Thyroid gland (tissue), 4 donors: ENCODE measurements around the gene MATN1. TPM values are rescaled to one million over a fixed set of nuclear protein-coding genes. Genes with fewer than 3 reads are reported as not detected.

ENCODE experiments used
- DNase-seq, 2 donors: peaks; one replicate each; pipeline ENCODE4 v3.0.0-alpha.2; 2019
- H3K27ac ChIP-seq, 3 donors: fragments of 200-600 bp; sonication (generic); 1 replicate in 2 of 3; 2 replicates in 1 of 3; pipeline ENCODE4 v1.5.1; 2016 to 2019; ENCODE audit warnings: mild to moderate bottlenecking in 1 of 3, moderate library complexity in 1 of 3
- H3K27me3 ChIP-seq: fragments of 200-600 bp; sonication (generic); one replicate; pipeline ENCODE4 v1.5.1; 2019
- H3K36me3 ChIP-seq, 2 donors: fragments of 200-600 bp; sonication (generic); one replicate each; pipeline ENCODE4 v1.5.1; 2016 to 2019
- H3K4me1 ChIP-seq, 2 donors: fragments of 200-600 bp; sonication (generic); one replicate each; pipeline ENCODE4 v1.5.1; 2017 to 2019
- H3K4me3 ChIP-seq, 3 donors: fragments of 200-600 bp; sonication (generic); replicated peaks in 1 of 3; 1 replicate in 2 of 3; 2 replicates in 1 of 3; pipeline ENCODE4 v1.5.1; 2016; ENCODE audit warnings: mild to moderate bottlenecking in 1 of 3
- H3K9me3 ChIP-seq: fragments of 200-600 bp; sonication (generic); one replicate; pipeline ENCODE4 v1.5.1; 2017
- POLR2A ChIP-seq, 2 donors: fragments of 450-650 bp; IDR thresholded peaks; one replicate each; pipeline ENCODE4 v1.6.1; 2017; ENCODE audit warnings: antibody characterized with exemption in 2 of 2, mild to moderate bottlenecking in 2 of 2, moderate library complexity in 1 of 2
- WGBS, 2 donors: methylation state at CpG; one replicate each; pipeline ENCODE4 v1.1.5; 2017; 5-methylcytosine and 5-hydroxymethylcytosine counted together
- intact Hi-C: fragments of 100-400 bp; cut with DNase I; formaldehyde crosslinking; loops from one replicate; pipeline ENCODE4 v1.15.1; 2023
- total RNA-seq, 4 donors: library from RNA; depleted of rRNA; stranded (reverse); fragments of >200 nt; gene quantifications; one replicate each; pipeline ENCODE4 v1.2.3, GENCODE V29; 2016
- TF ChIP-seq, protein P1 (sequence below), 6 experiments: fragments of 200-600 bp in 3 of 6; fragments of 450-650 bp in 3 of 6; sonication (generic) in 3 of 6; IDR thresholded peaks; one replicate each; pipeline ENCODE4 v1.5.1; 2016 to 2019; ENCODE audit warnings: antibody characterized with exemption in 6 of 6, mild to moderate bottlenecking in 2 of 6, inconsistent platforms in 1 of 6, moderate library complexity in 1 of 6

The MATN1 gene
- total RNA-seq, 4 donors from 2014 or later = 0.45 to 3.0 TPM; not detected in 2

DNA sequence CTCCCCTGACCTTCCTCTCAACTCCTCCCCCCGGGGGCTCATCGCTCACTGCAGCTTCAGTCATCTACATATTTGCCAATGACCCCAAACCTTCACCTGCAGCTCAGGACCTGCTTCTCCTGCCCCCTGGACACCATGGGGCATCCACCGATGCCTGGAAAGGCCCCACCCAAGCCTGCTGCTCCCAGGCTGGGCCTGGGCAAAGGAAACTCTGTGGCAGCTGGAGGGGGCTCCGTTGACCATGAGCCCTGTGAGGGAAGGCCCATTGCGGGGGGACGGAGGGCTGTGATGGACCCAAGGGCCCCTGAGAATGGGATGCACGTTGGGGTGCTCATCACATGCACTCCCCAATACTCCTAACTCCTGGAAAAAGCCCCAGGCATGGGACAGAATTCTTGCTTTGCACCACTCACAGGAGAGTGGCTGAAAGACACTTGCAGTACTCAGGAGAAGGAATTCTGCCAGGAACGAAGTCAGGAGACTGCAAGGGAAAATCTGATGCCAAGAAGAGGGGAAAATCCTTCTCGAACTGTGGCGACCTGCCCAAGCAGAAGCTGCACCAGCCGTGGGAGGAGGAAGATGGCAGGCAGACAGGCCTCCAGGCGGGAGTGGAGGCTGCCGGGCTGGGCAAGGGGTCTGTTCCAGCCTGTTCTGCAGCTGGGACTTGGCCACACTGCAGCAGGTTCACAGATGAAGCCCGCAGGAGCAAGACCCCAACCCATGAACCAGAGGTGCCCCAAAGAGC lies 18.4 kb downstream of the MATN1 start:
- no peaks in the 10 kb centered on the region for H3K27me3 ChIP-seq
- TF ChIP-seq, protein P1, sequence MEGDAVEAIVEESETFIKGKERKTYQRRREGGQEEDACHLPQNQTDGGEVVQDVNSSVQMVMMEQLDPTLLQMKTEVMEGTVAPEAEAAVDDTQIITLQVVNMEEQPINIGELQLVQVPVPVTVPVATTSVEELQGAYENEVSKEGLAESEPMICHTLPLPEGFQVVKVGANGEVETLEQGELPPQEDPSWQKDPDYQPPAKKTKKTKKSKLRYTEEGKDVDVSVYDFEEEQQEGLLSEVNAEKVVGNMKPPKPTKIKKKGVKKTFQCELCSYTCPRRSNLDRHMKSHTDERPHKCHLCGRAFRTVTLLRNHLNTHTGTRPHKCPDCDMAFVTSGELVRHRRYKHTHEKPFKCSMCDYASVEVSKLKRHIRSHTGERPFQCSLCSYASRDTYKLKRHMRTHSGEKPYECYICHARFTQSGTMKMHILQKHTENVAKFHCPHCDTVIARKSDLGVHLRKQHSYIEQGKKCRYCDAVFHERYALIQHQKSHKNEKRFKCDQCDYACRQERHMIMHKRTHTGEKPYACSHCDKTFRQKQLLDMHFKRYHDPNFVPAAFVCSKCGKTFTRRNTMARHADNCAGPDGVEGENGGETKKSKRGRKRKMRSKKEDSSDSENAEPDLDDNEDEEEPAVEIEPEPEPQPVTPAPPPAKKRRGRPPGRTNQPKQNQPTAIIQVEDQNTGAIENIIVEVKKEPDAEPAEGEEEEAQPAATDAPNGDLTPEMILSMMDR (IDR thresholded peaks at IDR 0.05) = no peak
- no peak for TF ChIP-seq POLR2A (IDR thresholded peaks at IDR 0.05)
- DNase-seq = no peak
- no peaks in the 10 kb centered on the region for H3K36me3 ChIP-seq
- no peak overlapping the region for H3K27ac ChIP-seq
- H3K4me3 ChIP-seq = no peak overlapping the region
- no peaks in the 10 kb centered on the region for H3K4me1 ChIP-seq
- intact Hi-C loops = loop anchor here (10.0 kb wide), 1 partner anchor 1470 kb away; the partner anchor contains the start of genes MECR and PTPRU
- H3K9me3 ChIP-seq = no peaks in the 10 kb centered on the region
- 67 to 76% methylated on average over 13 to 14 of the region's 14 CpGs for WGBS, 2 donors

DNA sequence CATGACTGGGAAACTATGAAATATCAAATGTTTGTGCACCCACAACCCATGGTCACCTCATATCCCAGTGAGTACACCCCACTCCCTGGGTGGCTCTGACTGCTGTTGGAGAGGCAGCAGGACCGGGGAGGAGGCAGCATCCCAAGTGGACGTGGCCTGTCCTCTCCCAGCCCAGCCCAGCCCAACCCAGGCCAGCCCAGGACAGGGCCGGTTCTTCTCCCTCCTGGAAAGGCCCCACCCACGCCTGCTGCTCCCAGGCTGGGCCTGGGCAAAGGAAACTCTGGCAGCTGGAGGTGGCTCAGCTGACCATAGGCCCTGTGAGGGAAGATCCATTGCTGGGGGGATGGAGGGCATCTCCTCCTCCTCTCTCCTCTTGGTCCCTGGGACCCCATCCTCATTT lies 19.1 kb downstream of the MATN1 start:
- no peaks in the 10 kb centered on the region for H3K9me3 ChIP-seq
- H3K4me1 ChIP-seq = no peaks in the 10 kb centered on the region
- H3K4me3 ChIP-seq = no peak overlapping the region
- 57 to 73% methylated on average over 2 to 4 of the region's 4 CpGs for WGBS, 2 donors
- H3K27me3 ChIP-seq = no peaks in the 10 kb centered on the region
- no peak overlapping the region for H3K27ac ChIP-seq
- no peaks in the 10 kb centered on the region for H3K36me3 ChIP-seq
- TF ChIP-seq POLR2A (IDR thresholded peaks at IDR 0.05) = no peak
- TF ChIP-seq, protein P1 (IDR thresholded peaks at IDR 0.05) = no peak
- intact Hi-C loops = loop anchor here (10.0 kb wide), 1 partner anchor 1469 kb away; the partner anchor contains the start of genes MECR and PTPRU
- peak in 1 of 2 donors; percentile 12 for DNase-seq

DNA sequence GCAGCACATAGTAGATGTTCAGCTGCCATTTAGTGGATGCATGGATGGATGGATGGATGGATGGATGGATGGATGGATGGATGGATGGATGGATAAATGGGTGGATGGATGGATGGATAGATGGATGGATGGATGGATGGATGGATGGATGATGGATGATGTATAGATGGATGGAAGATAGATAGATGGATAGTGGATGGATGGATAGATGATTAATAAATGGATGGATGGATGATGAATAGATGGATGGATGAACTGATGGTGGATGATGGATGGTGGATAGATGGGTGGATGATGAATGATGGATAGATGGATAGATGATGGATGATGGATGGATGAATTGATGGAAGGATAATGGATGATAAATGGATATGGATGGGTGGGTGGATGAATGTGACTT lies 20.6 kb downstream of the MATN1 start:
- intact Hi-C loops = loop anchor here (10.0 kb wide), 1 partner anchor 1468 kb away; the partner anchor contains the start of genes MECR and PTPRU
- H3K27ac ChIP-seq = no peak overlapping the region
- no peaks in the 10 kb centered on the region for H3K9me3 ChIP-seq
- TF ChIP-seq, protein P1 (IDR thresholded peaks at IDR 0.05) = no peak
- TF ChIP-seq POLR2A (IDR thresholded peaks at IDR 0.05) = no peak
- H3K4me3 ChIP-seq = no peak overlapping the region
- no peaks in the 10 kb centered on the region for H3K27me3 ChIP-seq
- no peaks in the 10 kb centered on the region for H3K36me3 ChIP-seq
- no peaks in the 10 kb centered on the region for H3K4me1 ChIP-seq
- DNase-seq = no peak

DNA sequence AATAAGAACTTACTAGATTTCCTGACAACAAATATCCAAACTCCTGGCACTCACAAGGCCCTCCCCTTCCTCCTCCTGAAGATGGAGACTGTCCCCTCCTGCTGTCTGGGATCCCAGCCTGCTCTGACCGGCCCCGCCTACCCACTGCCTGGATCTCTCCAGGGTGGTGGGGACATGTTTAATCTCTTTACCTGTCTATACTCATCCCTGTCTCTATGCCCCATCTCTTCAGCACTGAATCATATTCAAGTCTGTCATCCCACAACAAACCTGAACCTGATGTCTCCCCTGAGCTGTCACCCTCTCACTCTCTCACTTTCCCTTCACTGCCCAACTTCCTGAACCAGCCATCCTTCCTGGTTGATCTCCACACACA lies 22.1 kb downstream of the MATN1 start:
- Histone ChIP-seq H3K4me3 (no peak overlapping the region), H3K9me3 (no peaks in the 10 kb centered on the region), H3K27ac (no peak overlapping the region), H3K36me3 (no peaks in the 10 kb centered on the region), H3K4me1 (no peaks in the 10 kb centered on the region), H3K27me3 (no peaks in the 10 kb centered on the region)
- TF ChIP-seq POLR2A (IDR thresholded peaks at IDR 0.05) = no peak
- TF ChIP-seq, protein P1 (IDR thresholded peaks at IDR 0.05) = no peak
- DNase-seq = no peak
- WGBS, 2 donors = 63 to 82% methylated on average over 2 of the region's 2 CpGs
- intact Hi-C loops = loop anchor here (10.0 kb wide), 1 partner anchor 1466 kb away; the partner anchor contains the start of genes MECR and PTPRU
